Type B pancreatic cell (in vitro differentiated cells): ENCODE results near the gene ZAP70. TPM values are rescaled to one million over a fixed set of nuclear protein-coding genes. Genes with fewer than 3 reads are reported as not detected.

ENCODE experiments used
- DNase-seq: peaks from one replicate; pipeline ENCODE4 v3.0.0; 2021; ENCODE audit warnings: mixed read lengths; ENCODE audit not compliant: unreplicated experiment; ENCODE audit errors: extremely low spot score
- H3K27ac Mint-ChIP-seq: 2 replicates; pipeline ENCODE4 v1.8.0; 2021; ENCODE audit warnings: mild to moderate bottlenecking, mixed read lengths
- H3K27me3 Mint-ChIP-seq: 2 replicates; pipeline ENCODE4 v1.8.0; 2021; ENCODE audit warnings: mixed read lengths
- H3K36me3 Mint-ChIP-seq: 2 replicates; pipeline ENCODE4 v1.8.0; 2021; ENCODE audit warnings: mixed read lengths
- H3K4me1 Mint-ChIP-seq: one replicate; pipeline ENCODE4 v1.8.0; 2021; ENCODE audit warnings: mixed read lengths; ENCODE audit not compliant: unreplicated experiment
- H3K4me3 Mint-ChIP-seq: 2 replicates; pipeline ENCODE4 v1.8.0; 2021; ENCODE audit warnings: mild to moderate bottlenecking, mixed read lengths
- H3K9me3 Mint-ChIP-seq: 2 replicates; pipeline ENCODE4 v1.8.0; 2021; ENCODE audit warnings: mixed read lengths
- CTCF ChIP-seq: fragments of 200-600 bp; sonication (generic); conservative IDR thresholded peaks from 2 replicates; pipeline ENCODE4 v1.5.0; 2021; ENCODE audit warnings: antibody characterized with exemption, mild to moderate bottlenecking
- total RNA-seq: library from RNA; stranded (reverse); gene quantifications from 2 replicates; pipeline ENCODE4 v1.2.1, GENCODE V29; 2021; ENCODE audit warnings: low replicate concordance

The ZAP70 gene
- total RNA-seq, 1 donor from 2014 or later, result 2.5 TPM

GRCh38 chr2:97724501-97724900 is 11.1 kb downstream of the ZAP70 start:
- no peaks in the 10 kb centered on the region for H3K27me3 Mint-ChIP-seq
- DNase-seq, result no peak
- no peak for TF ChIP-seq CTCF
- H3K4me3 Mint-ChIP-seq, result no peak overlapping the region
- peaks cover 21% of the 10 kb centered on the region for H3K4me1 Mint-ChIP-seq
- no peaks in the 10 kb centered on the region for H3K9me3 Mint-ChIP-seq
- no peak overlapping the region for H3K27ac Mint-ChIP-seq
- no peaks in the 10 kb centered on the region for H3K36me3 Mint-ChIP-seq

- no peaks in the 10 kb centered on the region for H3K9me3 Mint-ChIP-seq
- no peak overlapping the region for H3K27ac Mint-ChIP-seq
- H3K36me3 Mint-ChIP-seq, result no peaks in the 10 kb centered on the region
- H3K4me3 Mint-ChIP-seq, result no peak overlapping the region
- DNase-seq, result no peak
- peaks cover 21% of the 10 kb centered on the region for H3K4me1 Mint-ChIP-seq
- no peaks in the 10 kb centered on the region for H3K27me3 Mint-ChIP-seq
- no peak for TF ChIP-seq CTCF
Measured at GRCh38 chr2:97724946-97725688, 11.7 kb downstream of the ZAP70 start.

- H3K27ac Mint-ChIP-seq, result peak overlapping the region; percentile 41
- H3K36me3 Mint-ChIP-seq, result no peaks in the 10 kb centered on the region
- H3K4me3 Mint-ChIP-seq, result no peak overlapping the region
- no peaks in the 10 kb centered on the region for H3K27me3 Mint-ChIP-seq
- no peaks in the 10 kb centered on the region for H3K9me3 Mint-ChIP-seq
- no peak for TF ChIP-seq CTCF
- H3K4me1 Mint-ChIP-seq, result peaks cover 21% of the 10 kb centered on the region
- DNase-seq, result no peak
Measured at GRCh38 chr2:97726261-97727064, 13.1 kb downstream of the ZAP70 start.

GRCh38 chr2:97727296-97727695 is 13.9 kb downstream of the ZAP70 start:
- Mint-ChIP-seq H3K27me3 (no peaks in the 10 kb centered on the region), H3K36me3 (no peaks in the 10 kb centered on the region), H3K27ac (no peak overlapping the region), H3K9me3 (no peaks in the 10 kb centered on the region), H3K4me1 (peaks cover 21% of the 10 kb centered on the region), H3K4me3 (no peak overlapping the region)
- no peak for TF ChIP-seq CTCF
- no peak for DNase-seq

GRCh38 chr2:97728091-97728731 is 14.8 kb downstream of the ZAP70 start:
- no peak for TF ChIP-seq CTCF
- peaks cover 21% of the 10 kb centered on the region for H3K4me1 Mint-ChIP-seq
- H3K36me3 Mint-ChIP-seq, result no peaks in the 10 kb centered on the region
- no peak overlapping the region for H3K4me3 Mint-ChIP-seq
- no peak for DNase-seq
- H3K27me3 Mint-ChIP-seq, result no peaks in the 10 kb centered on the region
- no peak overlapping the region for H3K27ac Mint-ChIP-seq
- H3K9me3 Mint-ChIP-seq, result no peaks in the 10 kb centered on the region
